WI38 (cell line): ENCODE results near the gene SCN11A.

Experiments
- H3K4me3 ChIP-seq: 2 replicates; pipeline ENCODE4 v1.5.1; 2011; ENCODE audit warnings: low read depth, mild to moderate bottlenecking, control low read depth, low read length
- CTCF ChIP-seq: IDR thresholded peaks from 2 replicates; pipeline ENCODE4 v1.5.1; 2012; ENCODE audit warnings: low read depth, mild to moderate bottlenecking, control low read depth, low read length

Gene SCN11A

GRCh38 chr3:39097716-39098472, 46.1 kb upstream of the SCN11A start:
- TF ChIP-seq CTCF, result no peak
- H3K4me3 ChIP-seq, result no peak overlapping the region

DNA sequence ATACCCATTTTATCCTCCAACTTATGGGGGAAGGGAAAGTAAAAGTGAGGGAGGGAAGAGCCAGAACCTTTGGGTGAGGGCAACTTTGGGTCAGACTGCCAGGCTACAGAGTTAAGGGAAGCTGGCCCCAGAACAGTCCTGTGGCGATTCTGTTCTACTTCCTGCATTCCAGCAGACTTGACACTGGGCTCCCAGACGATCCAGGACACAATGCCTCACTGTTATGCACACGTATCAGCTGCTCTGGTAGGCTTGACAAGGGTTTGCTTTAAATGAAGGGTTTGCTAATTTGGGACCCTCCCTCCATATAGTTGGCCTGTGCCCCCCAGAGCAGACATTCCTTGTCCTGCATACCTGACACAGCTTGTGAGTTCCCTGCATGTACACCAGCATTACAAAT, 45.0 kb upstream of the SCN11A start:
- H3K4me3 ChIP-seq, result no peak overlapping the region
- TF ChIP-seq CTCF, result no peak

DNA sequence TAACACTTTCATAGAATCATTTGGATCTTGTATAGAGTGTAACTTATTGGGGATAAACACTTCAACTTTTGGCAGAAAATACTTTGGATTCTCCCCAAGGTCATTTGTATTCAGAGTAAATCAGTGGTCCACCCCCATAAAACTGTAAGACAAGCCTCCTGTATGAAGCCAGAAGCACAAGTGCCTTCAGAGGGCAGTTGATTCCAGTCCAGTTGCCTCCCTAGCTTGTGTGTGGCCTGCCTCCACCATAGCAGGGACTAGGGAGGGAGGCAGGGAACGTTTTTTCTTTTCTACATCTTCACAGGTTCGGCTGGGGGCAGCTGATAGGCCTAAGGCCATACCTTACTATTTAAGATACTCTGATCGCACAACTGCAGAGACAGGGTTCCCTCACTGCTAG, 44.0 kb upstream of the SCN11A start:
- H3K4me3 ChIP-seq, result no peak overlapping the region
- TF ChIP-seq CTCF, result no peak

DNA sequence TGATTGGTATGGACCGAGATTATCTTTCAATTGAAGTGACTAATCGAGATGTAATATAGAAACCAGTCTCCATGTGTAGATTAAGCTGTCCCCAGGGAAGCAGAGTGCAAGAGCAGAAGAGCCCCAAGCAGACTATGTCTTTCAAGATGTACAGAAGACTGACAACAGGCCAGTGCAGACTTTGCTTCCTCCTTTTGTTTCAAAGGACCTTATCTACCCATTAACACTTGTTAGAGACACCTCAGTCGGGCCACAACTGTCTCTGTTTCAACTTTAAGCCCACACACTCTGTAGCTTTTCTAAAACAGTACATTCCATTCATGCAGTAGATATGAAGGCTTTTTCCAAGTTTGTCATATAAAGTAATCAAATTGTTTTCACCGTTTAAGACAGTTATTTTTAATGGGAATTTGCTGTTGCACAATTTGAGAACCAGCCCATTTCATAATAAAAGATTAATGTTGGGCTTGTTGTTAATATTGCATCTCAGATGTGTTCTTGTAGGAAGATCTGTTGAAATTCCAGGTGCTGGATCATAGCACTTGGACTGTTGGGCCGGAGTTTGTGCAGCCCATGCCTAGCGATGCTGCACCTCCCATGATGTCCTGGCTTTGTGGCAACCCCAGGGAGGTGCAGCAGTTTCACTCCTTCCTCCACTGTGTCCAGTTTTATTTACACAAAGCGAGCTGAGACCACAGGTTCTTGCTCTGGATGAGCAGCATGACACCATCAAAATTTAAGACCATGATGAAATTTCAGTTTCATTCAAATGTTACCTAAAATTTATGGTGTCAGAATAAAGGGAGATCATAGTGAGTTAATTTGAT, 43.3 kb upstream of the SCN11A start:
- no peak overlapping the region for H3K4me3 ChIP-seq
- TF ChIP-seq CTCF, result no peak

GRCh38 chr3:39090922-39091321, 39.2 kb upstream of the SCN11A start:
- no peak overlapping the region for H3K4me3 ChIP-seq
- TF ChIP-seq CTCF, result no peak

DNA sequence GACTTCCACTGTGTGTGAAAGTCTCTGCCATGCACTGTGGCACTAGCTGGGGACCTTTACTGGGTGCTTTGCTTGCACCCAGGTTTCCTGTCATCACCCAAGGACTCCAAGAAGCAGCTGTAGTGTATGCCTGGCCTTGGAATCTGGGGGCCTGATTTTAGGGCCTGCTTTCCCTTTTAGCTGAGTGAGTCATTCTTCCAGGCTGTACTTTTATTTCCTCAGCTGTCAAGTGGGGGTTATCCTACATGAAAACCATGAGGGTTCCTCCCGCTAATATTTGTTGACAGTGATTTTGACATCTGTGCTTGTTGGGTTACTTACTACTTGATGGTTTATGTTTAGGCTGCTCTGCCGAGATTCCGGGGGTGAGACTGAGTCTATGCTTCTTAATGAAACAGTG, 37.1 kb upstream of the SCN11A start:
- TF ChIP-seq CTCF, result no peak
- H3K4me3 ChIP-seq, result no peak overlapping the region

DNA sequence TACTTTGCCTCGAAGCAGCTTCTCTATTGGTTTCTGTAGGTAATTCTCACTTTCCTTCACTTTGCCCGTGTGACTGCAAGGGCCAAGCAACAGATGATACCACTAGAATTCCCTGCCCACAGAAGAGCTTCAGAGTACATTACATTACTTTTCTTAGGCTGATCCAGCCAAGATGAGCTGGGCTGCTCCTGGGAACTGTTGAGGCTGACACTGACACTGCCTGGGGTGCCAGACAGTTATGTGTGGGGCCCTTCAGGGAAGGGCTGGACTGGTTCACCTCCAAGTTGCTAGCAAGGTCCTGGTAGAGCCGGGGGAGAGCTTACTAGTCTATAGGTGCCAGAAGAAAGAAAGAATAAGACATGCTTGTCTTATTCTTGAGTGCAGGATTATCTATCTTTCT, 36.7 kb upstream of the SCN11A start:
- H3K4me3 ChIP-seq, result no peak overlapping the region
- no peak for TF ChIP-seq CTCF
